ENCODE data around the gene POLA2. TPM values are rescaled to one million over a fixed set of nuclear protein-coding genes. Genes with fewer than 3 reads are reported as not detected.
"Not testable (repeated sequence)": the region's sequence is repeated elsewhere in the genome, so short reads cannot be mapped to it uniquely, and the experiment has no call there.

POLA2 gene
- total RNA-seq, 1 donor from 2014 or later: 5.9 TPM

GRCh38 chr11:65227879-65228278 lies 33.9 kb upstream of the POLA2 start:
- Mint-ChIP-seq H3K36me3 (ENCODE audit: unreplicated experiment) (no peaks in the 10 kb centered on the region), H3K4me3 (ENCODE audit: unreplicated experiment) (no peak overlapping the region), H3K4me1 (ENCODE audit: unreplicated experiment) (peaks cover 15% of the 10 kb centered on the region), H3K27ac (ENCODE audit: unreplicated experiment) (no peak overlapping the region), H3K9me3 (ENCODE audit: unreplicated experiment) (no peaks in the 10 kb centered on the region), H3K27me3 (ENCODE audit: unreplicated experiment) (no peaks in the 10 kb centered on the region)
- TF ChIP-seq CTCF (IDR thresholded peaks at IDR 0.05): no peak
- no peak for DNase-seq (ENCODE audit: extremely low spot score, unreplicated experiment)

GRCh38 chr11:65236194-65237059 lies 25.3 kb upstream of the POLA2 start:
- H3K4me1 Mint-ChIP-seq (ENCODE audit: unreplicated experiment): no peaks in the 10 kb centered on the region
- no peaks in the 10 kb centered on the region for H3K36me3 Mint-ChIP-seq (ENCODE audit: unreplicated experiment)
- no peak overlapping the region for H3K27ac Mint-ChIP-seq (ENCODE audit: unreplicated experiment)
- TF ChIP-seq CTCF (IDR thresholded peaks at IDR 0.05): no peak
- H3K27me3 Mint-ChIP-seq (ENCODE audit: unreplicated experiment): peaks cover 4% of the 10 kb centered on the region
- no peaks in the 10 kb centered on the region for H3K9me3 Mint-ChIP-seq (ENCODE audit: unreplicated experiment)
- no peak overlapping the region for H3K4me3 Mint-ChIP-seq (ENCODE audit: unreplicated experiment)
- DNase-seq (ENCODE audit: extremely low spot score, unreplicated experiment): no peak

- not testable (repeated sequence) for H3K27ac Mint-ChIP-seq (ENCODE audit: unreplicated experiment); H3K27me3 Mint-ChIP-seq (ENCODE audit: unreplicated experiment); H3K9me3 Mint-ChIP-seq (ENCODE audit: unreplicated experiment); H3K4me3 Mint-ChIP-seq (ENCODE audit: unreplicated experiment); DNase-seq (ENCODE audit: extremely low spot score, unreplicated experiment); H3K36me3 Mint-ChIP-seq (ENCODE audit: unreplicated experiment); H3K4me1 Mint-ChIP-seq (ENCODE audit: unreplicated experiment)
These were observed 23.5 kb upstream of the POLA2 start for GRCh38 chr11:65238302-65238701.

- H3K4me1 Mint-ChIP-seq (ENCODE audit: unreplicated experiment): no peaks in the 10 kb centered on the region
- H3K4me3 Mint-ChIP-seq (ENCODE audit: unreplicated experiment): no peak overlapping the region
- H3K27ac Mint-ChIP-seq (ENCODE audit: unreplicated experiment): no peak overlapping the region
- no peaks in the 10 kb centered on the region for H3K36me3 Mint-ChIP-seq (ENCODE audit: unreplicated experiment)
- peaks cover 5% of the 10 kb centered on the region for H3K27me3 Mint-ChIP-seq (ENCODE audit: unreplicated experiment)
- no peak for TF ChIP-seq CTCF (IDR thresholded peaks at IDR 0.05)
- no peak for DNase-seq (ENCODE audit: extremely low spot score, unreplicated experiment)
- H3K9me3 Mint-ChIP-seq (ENCODE audit: unreplicated experiment): no peaks in the 10 kb centered on the region
These were observed 20.6 kb upstream of the POLA2 start for GRCh38 chr11:65241134-65241533.

DNA sequence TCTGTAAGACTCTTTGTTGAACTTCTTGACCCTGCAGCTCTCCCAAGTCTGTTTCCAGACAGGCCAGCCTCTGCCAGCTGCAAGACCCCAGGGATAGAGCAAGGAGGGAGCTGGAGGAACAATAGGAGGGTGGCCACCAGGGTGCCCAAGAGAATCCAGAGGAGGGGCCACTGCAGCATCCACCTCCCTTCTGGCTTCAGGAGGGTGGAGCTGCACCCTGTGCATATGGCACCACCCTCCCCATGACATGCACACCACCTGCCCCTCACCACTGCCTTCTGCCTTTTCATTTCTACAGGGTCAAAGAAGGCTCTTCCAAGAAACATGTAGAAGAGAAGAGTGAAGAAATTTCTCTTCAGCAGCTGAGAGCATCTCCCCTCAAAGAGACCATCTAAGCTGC lies 20.1 kb upstream of the POLA2 start:
- DNase-seq (ENCODE audit: extremely low spot score, unreplicated experiment): no peak
- H3K27ac Mint-ChIP-seq (ENCODE audit: unreplicated experiment): no peak overlapping the region
- peaks cover 6% of the 10 kb centered on the region for H3K27me3 Mint-ChIP-seq (ENCODE audit: unreplicated experiment)
- H3K4me3 Mint-ChIP-seq (ENCODE audit: unreplicated experiment): no peak overlapping the region
- no peak for TF ChIP-seq CTCF (IDR thresholded peaks at IDR 0.05)
- no peaks in the 10 kb centered on the region for H3K36me3 Mint-ChIP-seq (ENCODE audit: unreplicated experiment)
- no peaks in the 10 kb centered on the region for H3K9me3 Mint-ChIP-seq (ENCODE audit: unreplicated experiment)
- H3K4me1 Mint-ChIP-seq (ENCODE audit: unreplicated experiment): no peaks in the 10 kb centered on the region

All from osteocyte (in vitro differentiated cells).